Eye (tissue), 1 donor: ENCODE data around the gene ITM2C.

Experiments
- DNase-seq: peaks from one replicate; pipeline ENCODE4 v3.0.0-alpha.2; 2015

ITM2C gene, protein sequence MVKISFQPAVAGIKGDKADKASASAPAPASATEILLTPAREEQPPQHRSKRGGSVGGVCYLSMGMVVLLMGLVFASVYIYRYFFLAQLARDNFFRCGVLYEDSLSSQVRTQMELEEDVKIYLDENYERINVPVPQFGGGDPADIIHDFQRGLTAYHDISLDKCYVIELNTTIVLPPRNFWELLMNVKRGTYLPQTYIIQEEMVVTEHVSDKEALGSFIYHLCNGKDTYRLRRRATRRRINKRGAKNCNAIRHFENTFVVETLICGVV

DNA sequence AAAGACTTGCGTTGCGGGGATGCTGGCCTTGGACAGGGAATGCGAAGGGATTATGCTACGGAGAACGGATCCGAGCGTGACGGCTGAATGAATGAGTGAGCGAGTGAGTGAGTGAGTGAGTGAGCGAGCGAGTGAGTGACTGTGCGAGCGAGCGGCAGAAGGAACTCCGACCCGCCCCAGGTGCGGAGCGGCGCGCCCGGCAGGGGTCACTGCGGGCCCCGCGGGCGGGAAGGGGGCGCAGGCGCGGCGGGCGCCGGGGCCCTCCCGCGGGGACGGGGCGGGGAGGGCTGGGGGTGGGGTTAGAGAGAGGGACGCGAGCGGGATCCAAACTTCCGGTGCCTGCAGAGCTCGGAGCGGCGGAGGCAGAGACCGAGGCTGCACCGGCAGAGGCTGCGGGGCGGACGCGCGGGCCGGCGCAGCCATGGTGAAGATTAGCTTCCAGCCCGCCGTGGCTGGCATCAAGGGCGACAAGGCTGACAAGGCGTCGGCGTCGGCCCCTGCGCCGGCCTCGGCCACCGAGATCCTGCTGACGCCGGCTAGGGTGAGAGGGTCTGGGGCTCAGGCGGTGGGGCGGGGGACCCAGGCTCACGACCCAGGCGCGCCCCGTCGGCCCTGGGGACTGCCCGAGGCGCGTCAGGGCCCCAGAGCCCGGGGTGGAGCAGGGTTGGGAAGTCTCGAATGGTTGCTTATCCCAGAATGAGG, at the start of gene ITM2C:
ITM2C (plus strand) TSS at position 338 of the 702 bp plus-strand sequence; CDS start at position 422, 84 bp downstream.
- DNase-seq: peak; percentile 93

DNA sequence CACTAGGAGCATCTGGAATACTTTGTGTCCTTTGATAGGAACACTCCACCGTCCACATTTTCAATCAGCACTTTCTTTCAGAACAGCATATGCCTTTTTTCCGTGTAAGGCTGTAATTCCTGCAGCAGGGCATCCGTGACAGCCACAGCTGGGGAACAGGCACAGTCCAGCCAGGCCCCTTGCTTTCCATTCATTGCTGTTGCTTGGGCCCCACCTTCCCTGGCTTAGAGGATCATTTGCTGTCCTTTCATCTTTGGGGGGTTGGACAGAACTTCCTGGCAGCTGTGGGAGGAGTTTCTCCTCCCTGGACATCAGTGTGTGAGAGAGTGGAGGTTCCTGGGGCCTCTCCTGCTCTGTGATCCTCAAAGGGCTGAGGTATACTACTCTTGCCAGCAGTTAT, 49.7 kb upstream of the ITM2C start:
- no peak for DNase-seq

GRCh38 chr2:230816735-230817134, 48.0 kb upstream of the ITM2C start:
- DNase-seq: no peak

GRCh38 chr2:230819433-230819832, 45.3 kb upstream of the ITM2C start:
- no peak for DNase-seq

GRCh38 chr2:230821261-230821990, 43.3 kb upstream of the ITM2C start:
- DNase-seq: no peak

DNA sequence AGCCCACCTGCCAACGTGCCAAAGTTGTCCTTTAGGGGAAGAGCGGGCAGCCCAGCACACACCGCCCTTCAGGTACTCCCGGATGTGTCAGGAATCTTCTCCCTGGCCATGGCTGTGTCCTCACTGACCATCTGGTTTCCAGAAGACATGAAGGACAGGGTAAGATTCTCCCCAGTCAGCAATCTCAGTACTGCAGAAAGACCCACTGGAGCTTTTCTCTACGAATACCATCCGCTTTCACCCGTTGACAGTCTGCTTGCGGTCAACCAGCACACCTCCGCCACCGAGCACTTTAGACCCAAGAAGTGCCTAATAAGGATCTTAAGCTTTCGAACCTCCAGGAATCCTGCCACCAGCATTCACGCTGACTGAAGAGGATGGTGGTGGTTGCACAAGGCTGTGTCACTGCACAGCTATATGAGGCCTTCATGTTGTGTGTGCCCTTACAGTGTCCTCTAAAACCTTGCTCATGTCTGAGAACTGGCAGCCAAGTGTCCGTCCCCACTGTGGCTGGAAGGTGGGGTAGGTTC, 42.7 kb upstream of the ITM2C start:
- no peak for DNase-seq

DNA sequence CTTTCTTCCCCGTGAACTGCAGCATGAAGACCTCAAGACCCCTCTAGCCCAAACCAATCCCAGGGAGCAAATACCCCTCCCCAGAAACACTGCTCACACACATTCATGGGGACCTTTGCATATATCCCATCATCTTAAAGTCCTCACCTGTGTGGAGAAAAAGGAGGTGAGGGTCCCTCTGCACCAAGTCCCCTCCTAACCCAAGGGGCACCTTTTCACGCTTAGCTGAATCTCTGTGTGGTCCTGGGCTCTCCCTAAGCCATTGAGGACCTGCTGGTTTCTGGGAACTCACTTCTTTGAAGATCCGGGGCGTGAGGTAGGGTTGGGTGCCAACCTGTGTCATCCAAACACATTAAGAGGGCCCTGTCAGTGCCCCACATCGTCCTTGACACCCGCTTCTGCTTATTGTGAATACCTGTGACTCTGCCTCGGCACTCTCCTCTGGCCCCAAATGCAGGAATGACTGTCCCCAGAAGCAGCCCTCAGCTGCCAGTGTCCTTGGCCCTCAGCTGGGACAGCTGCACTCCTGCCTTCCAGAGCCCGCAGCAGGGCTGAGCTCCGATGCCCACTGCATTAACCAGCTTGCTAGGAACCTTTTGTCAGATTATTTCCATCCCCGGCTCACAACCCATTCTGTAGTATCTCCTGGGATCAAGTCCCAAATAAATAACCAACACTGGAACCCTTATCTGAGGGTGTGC, 41.3 kb upstream of the ITM2C start:
- DNase-seq: no peak

DNA sequence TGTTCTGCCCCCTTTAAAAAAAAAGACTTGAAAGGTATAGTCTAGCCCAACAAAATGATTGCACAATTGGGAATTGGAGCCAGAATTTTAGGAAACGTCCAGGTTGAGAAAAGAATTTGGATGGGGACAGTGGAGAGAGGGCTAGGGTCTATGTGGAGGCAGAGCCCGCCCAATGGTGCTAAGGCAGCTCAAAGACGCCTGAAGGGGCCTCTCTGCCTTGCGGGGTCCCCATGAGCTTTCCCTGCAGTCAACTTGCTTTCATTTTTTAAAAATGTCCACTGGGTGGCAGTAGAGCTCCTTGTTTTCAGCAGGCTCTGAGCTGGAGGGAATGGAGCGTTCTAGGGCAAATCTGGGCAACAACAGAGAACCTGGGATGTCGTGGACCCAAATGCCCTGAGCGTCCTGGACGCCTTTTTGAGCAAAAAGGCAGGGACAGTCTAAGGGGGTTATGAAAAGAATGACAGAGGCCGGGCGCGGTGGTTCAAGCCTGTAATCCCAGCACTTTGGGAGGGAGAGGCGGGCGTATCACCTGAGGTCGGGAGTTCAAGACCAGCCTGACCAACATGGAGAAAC, 40.2 kb upstream of the ITM2C start:
- DNase-seq: peak; percentile 97

- DNase-seq: no peak
Observed at GRCh38 chr2:230825354-230825753, 39.4 kb upstream of the ITM2C start.

DNA sequence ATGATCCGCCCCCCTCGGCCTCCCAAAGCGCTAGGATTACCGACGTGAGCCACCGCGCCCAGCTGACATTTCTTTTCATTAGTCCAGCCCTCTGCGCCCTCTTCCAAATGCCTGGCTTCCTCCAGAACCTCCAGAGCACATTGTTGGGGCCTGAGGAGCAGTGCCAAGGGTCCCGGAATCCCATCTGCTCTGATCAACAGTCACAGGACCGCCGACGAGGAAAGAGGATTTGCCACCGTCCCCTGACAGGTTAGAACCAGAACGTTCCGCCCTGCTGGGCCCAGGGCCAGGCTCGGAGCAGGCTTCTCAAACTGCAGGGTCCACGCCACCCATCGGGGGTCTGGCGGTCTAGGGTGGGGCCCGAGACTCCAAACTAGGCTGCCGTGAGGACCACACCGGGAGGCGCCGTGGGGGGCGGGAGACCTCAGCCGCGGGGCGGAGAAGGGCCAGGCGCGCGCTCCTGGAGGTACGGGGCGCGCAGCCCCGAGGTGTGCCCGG, 36.9 kb upstream of the ITM2C start:
- DNase-seq: no peak

- DNase-seq: peak; percentile 30
Observed at GRCh38 chr2:230828272-230828961, 36.3 kb upstream of the ITM2C start.

- no peak for DNase-seq
Observed at GRCh38 chr2:230829293-230829692, 35.4 kb upstream of the ITM2C start.

- DNase-seq: no peak
Observed at GRCh38 chr2:230829959-230830358, 34.8 kb upstream of the ITM2C start.

DNA sequence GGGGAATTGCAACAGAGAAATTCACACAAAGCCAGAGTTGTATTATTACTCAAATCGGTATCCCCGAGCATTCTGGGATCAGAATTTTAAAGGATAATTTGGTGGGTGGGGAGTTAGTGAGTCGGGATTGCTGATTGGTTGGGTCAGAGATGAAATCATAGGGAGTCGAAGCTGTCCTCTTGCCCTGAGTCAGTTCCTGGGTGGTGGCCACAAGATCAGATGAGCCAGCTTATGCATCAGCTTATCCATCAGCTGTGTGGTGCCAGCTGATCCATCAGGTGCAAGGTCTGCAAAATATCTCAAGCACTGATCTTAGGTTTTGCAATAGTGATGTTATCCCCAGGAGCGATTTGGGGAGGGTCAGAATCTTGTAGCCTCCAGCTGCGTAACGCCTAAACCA, 34.3 kb upstream of the ITM2C start:
- DNase-seq: no peak

DNA sequence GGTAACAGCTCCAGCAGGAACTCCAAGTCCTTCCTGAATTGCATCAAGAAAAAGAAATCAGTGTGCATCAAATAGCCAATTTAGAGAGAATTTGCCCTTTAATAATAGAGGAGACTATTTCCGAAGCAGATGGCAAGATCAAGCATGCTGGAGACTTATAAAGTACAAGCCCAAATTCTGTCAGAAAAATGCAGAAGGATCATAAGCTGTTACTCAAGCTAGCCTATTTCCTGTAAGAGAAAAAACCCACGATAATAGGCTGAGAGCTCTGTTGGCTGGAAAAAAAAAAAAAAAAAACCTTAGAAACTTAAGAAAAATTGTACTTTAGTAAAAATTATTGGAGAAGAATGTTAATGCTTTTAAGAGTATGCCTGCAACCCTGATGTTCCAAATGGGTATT, 24.4 kb upstream of the ITM2C start:
- no peak for DNase-seq

- DNase-seq: no peak
Observed at GRCh38 chr2:230842473-230842872, 22.3 kb upstream of the ITM2C start.

DNA sequence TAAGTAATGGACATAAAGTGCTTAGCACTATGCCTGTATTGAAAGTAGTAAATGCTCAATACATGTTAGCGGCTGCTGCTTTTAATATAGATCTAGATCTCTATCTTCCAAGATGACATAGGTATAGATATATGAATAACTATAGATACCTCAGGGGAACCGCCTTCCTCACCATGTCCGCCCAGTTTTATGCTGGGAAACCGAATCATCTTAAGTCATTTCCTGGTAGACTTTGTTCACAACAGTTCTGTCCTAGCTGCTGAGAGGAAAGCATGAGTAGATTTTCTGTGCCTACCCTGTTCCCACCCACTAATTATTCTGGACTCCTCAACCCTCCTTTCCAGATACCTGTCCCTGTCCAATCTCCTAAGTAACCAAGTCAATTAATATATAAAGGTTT, 21.6 kb upstream of the ITM2C start:
- no peak for DNase-seq

GRCh38 chr2:230846360-230846759, 18.4 kb upstream of the ITM2C start:
- no peak for DNase-seq

GRCh38 chr2:230847883-230848388, 16.8 kb upstream of the ITM2C start:
- peak; percentile 91 for DNase-seq

GRCh38 chr2:230849633-230850357, 14.9 kb upstream of the ITM2C start:
- DNase-seq: no peak

GRCh38 chr2:230850358-230850658, 14.4 kb upstream of the ITM2C start:
- no peak for DNase-seq
